ENCODE data around the gene C6orf136. TPM values are rescaled to one million over a fixed set of nuclear protein-coding genes. Genes with fewer than 3 reads are reported as not detected.

Gene C6orf136
- polyA plus RNA-seq, 2 of the 4 experiments (the other 2 are of a cell fraction), result 7.5 to 11.7 TPM

GRCh38 chr6:30616811-30617564 is 29.9 kb upstream of the C6orf136 start, which contains the start of gene PPP1R10 (continued):
- TF ChIP-seq NR3C1 (IDR thresholded peaks at IDR 0.05) (no peak), GATA3 (IDR thresholded peaks at IDR 0.05; ENCODE audit: borderline replicate concordance) (peak; percentile 19; the same call in 1 of the 2 replicates), ELK1 (IDR thresholded peaks at IDR 0.05; ENCODE audit: low read depth, low read length) (no peak), MAZ (IDR thresholded peaks at IDR 0.05; ENCODE audit: borderline replicate concordance, low read depth, low read length) (peak; percentile 37; the same call in 1 of the 2 replicates), JUNB (IDR thresholded peaks at IDR 0.05) (no peak), RNF2 (IDR thresholded peaks at IDR 0.05; ENCODE audit: borderline replicate concordance, low read depth) (no peak), ZFP36 (IDR thresholded peaks at IDR 0.05; ENCODE audit: borderline replicate concordance, partially characterized antibody) (no peak), TFCP2L1 (CRISPR knock-in tag; IDR thresholded peaks at IDR 0.05) (0 out of 2 replicates have a peak, but pooled peaks have one; percentile 72), KDM5A (IDR thresholded peaks at IDR 0.05) (no peak), HOXB5 (CRISPR knock-in tag; IDR thresholded peaks at IDR 0.05) (no peak), TP53 (CRISPR knock-in tag; IDR thresholded peaks at IDR 0.05) (peak; percentile 86; the same call in 1 of the 2 replicates), ZC3H11A (IDR thresholded peaks at IDR 0.05) (no peak)

- ATAC-seq, result peak; percentile 80 to 85
- ChIA-PET POLR2A (interaction anchor here (0.6 to 1.3 kb wide), 7 partner anchors 9 to 1197 kb away, joined by 3 to 7 read pairs (median 3); partner anchors contain the start of genes ABCF1, ATAT1, C6orf136 and DHX16), CTCF (interaction anchor here (0.6 to 1.3 kb wide), 3 partner anchors 8 to 105 kb away, joined by 3 to 5 read pairs (median 4); partner anchors contain the start of gene ATAT1)
- H3K4me2 ChIP-seq, result peak within 1 kb of the TSS; percentile 100
- peaks cover 26% of the 10 kb centered on the region for H3K4me1 ChIP-seq
- 1% methylated on average over 34 of the region's 34 CpGs for WGBS (ENCODE audit: missing lambda C conversion rate)
- no peak for FAIRE-seq
- H3K9me3 ChIP-seq, result no peaks in the 10 kb centered on the region
- H3K27ac ChIP-seq, result peak within 1 kb of the TSS; percentile 94 to 97
- DNase-seq (ENCODE audit: low read depth in 1 of 2, low spot score in 1 of 2), result peak; percentile 74 to 96
- peak within 1 kb of the TSS; percentile 88 for H3K4me3 ChIP-seq
- TF ChIP-seq USF2 (IDR thresholded peaks at IDR 0.05) (no peak), TP53 (CRISPR knock-in tag; IDR thresholded peaks at IDR 0.05) (no peak), ZFP36 (IDR thresholded peaks at IDR 0.05; ENCODE audit: borderline replicate concordance, partially characterized antibody) (no peak), SREBF2 (IDR thresholded peaks at IDR 0.05) (no peak), CHD2 (IDR thresholded peaks at IDR 0.05; ENCODE audit: low read length, partially characterized antibody) (no peak), JUNB (IDR thresholded peaks at IDR 0.05) (no peak), HOXA7 (CRISPR knock-in tag; IDR thresholded peaks at IDR 0.05) (no peak), REST (IDR thresholded peaks at IDR 0.05) (no peak), NPAS2 (CRISPR knock-in tag; IDR thresholded peaks at IDR 0.05; ENCODE audit: borderline replicate concordance) (no peak), HMGXB4 (CRISPR knock-in tag; IDR thresholded peaks at IDR 0.05; ENCODE audit: borderline replicate concordance) (no peak), RNF2 (IDR thresholded peaks at IDR 0.05; ENCODE audit: borderline replicate concordance, low read depth) (no peak), HES2 (IDR thresholded peaks at IDR 0.05) (no peak), FOSL2 (IDR thresholded peaks at IDR 0.05) (no peak), FOSL2 (CRISPR knock-in tag; IDR thresholded peaks at IDR 0.05) (no peak), NR3C1 (IDR thresholded peaks at IDR 0.05) (no peak), HOXB5 (CRISPR knock-in tag; IDR thresholded peaks at IDR 0.05) (no peak), MAFK (IDR thresholded peaks at IDR 0.05; ENCODE audit: partially characterized antibody) (peak; percentile 60), HOXB13 (CRISPR knock-in tag; IDR thresholded peaks at IDR 0.05; ENCODE audit: low read depth) (no peak), FOSB (CRISPR knock-in tag; IDR thresholded peaks at IDR 0.05) (no peak), POLR2AphosphoS2 (conservative IDR thresholded peaks at IDR 0.05; ENCODE audit: low read length) (no peak), CBX2 (IDR thresholded peaks at IDR 0.05; ENCODE audit: borderline replicate concordance, low read depth) (no peak), ZSCAN20 (CRISPR knock-in tag; IDR thresholded peaks at IDR 0.05) (no peak), CEBPB (IDR thresholded peaks at IDR 0.05) (no peak)
These were observed 29.2 kb upstream of the C6orf136 start, which contains the start of gene MRPS18B for GRCh38 chr6:30617565-30618269. MRPS18B (plus strand) TSS chr6:30617840; CDS start chr6:30617866, 26 bp downstream.
